PC-9 (cell line): ENCODE results near the gene ATRNL1. TPM values are rescaled to one million over a fixed set of nuclear protein-coding genes. Genes with fewer than 3 reads are reported as not detected.
"Not testable (repeated sequence)": the region's sequence is repeated elsewhere in the genome, so short reads cannot be mapped to it uniquely, and the experiment has no call there.

ENCODE experiments used
- BruUV-seq: library from RNA; stranded (reverse); fragments of 400-500 nt; replicated peaks from 2 replicates; lab custom pipeline; 2021; lab: Mats Ljungman, UMichigan
- CTCF ChIA-PET: fragments of 300-600 bp; sonication (Branson Sonifier 250); formaldehyde crosslinking; loops from one replicate; lab custom pipeline; 2022; ENCODE audit warnings: antibody characterized with exemption; lab: Charles Lee
- POLR2A ChIA-PET: fragments of 300-600 bp; sonication (Branson Sonifier 250); formaldehyde crosslinking; loops from one replicate; lab custom pipeline; 2022; ENCODE audit warnings: antibody characterized with exemption; ENCODE audit not compliant: unreplicated experiment; lab: Charles Lee
- DNase-seq, 2 experiments: peaks; one replicate each; pipeline versions ENCODE4 v3.0.0 to v3.0.0-alpha.2; 2015 to 2022; ENCODE audit warnings: mixed read lengths in 1 of 2
- H2AFZ ChIP-seq: fragments of 200-600 bp; sonication (generic); 2 replicates; pipeline ENCODE4 v1.8.1; 2017; ENCODE audit warnings: antibody characterized with exemption
- H3F3A ChIP-seq: fragments of 200-600 bp; sonication (generic); 2 replicates; pipeline ENCODE4 v1.8.1; 2017; ENCODE audit warnings: antibody characterized with exemption, mild to moderate bottlenecking, low read depth; ENCODE audit not compliant: insufficient read depth
- H3K27ac ChIP-seq: fragments of 200-600 bp; sonication (generic); 2 replicates; pipeline ENCODE4 v1.6.1; 2016; ENCODE audit warnings: mixed run types
- H3K27me3 ChIP-seq: fragments of 200-600 bp; sonication (generic); 2 replicates; pipeline ENCODE4 v1.6.1; 2016; ENCODE audit warnings: low read depth, mixed run types; ENCODE audit not compliant: insufficient read depth
- H3K36me3 ChIP-seq: fragments of 200-600 bp; sonication (generic); 2 replicates; pipeline ENCODE4 v1.6.1; 2016; ENCODE audit warnings: low read depth, mixed run types
- H3K4me1 ChIP-seq: fragments of 200-600 bp; sonication (generic); replicated peaks from 2 replicates; pipeline ENCODE4 v1.6.1; 2016; ENCODE audit warnings: mixed run types; ENCODE audit not compliant: insufficient read depth
- H3K4me2 ChIP-seq: fragments of 200-600 bp; sonication (generic); 2 replicates; pipeline ENCODE4 v1.6.1; 2017; ENCODE audit warnings: mixed run types
- H3K4me3 ChIP-seq: fragments of 200-600 bp; sonication (generic); 2 replicates; pipeline ENCODE4 v1.6.1; 2016; ENCODE audit warnings: mixed run types
- H3K79me2 ChIP-seq: fragments of 200-600 bp; sonication (generic); 2 replicates; pipeline ENCODE4 v1.6.1; 2017; ENCODE audit warnings: low read depth, mixed run types
- H3K9me2 ChIP-seq: fragments of 200-600 bp; sonication (generic); 2 replicates; pipeline ENCODE4 v1.8.1; 2017; ENCODE audit warnings: mild to moderate bottlenecking; ENCODE audit not compliant: insufficient read depth
- H3K9me3 ChIP-seq: fragments of 200-600 bp; sonication (generic); 2 replicates; pipeline ENCODE4 v1.8.1; 2016; ENCODE audit warnings: low read depth; ENCODE audit not compliant: insufficient read depth
- H4K20me1 ChIP-seq: fragments of 200-600 bp; sonication (generic); 2 replicates; pipeline ENCODE4 v1.8.1; 2017; ENCODE audit not compliant: insufficient read depth
- CTCF ChIP-seq: fragments of 200-600 bp; sonication (generic); conservative IDR thresholded peaks from 2 replicates; pipeline ENCODE4 v1.6.1; 2017; ENCODE audit warnings: mixed run types, antibody characterized with exemption, mild to moderate bottlenecking, moderate library complexity
- EZH2 ChIP-seq: fragments of 200-600 bp; sonication (generic); IDR thresholded peaks from 2 replicates; pipeline ENCODE4 v1.8.0; 2017; ENCODE audit warnings: antibody characterized with exemption, low read depth
- intact Hi-C: fragments of 100-400 bp; cut with micrococcal nuclease; formaldehyde crosslinking; loops from one replicate; pipeline ENCODE4 v1.10.0; 2022; ENCODE audit not compliant: unreplicated experiment
- total RNA-seq: library from RNA; stranded (reverse); gene quantifications from 2 replicates; pipeline ENCODE4 v1.2.3, GENCODE V29; 2021

The ATRNL1 gene
- total RNA-seq, 1 experiment from 2014 or later = not detected

GRCh38 chr10:115295213-115295805 lies 202.1 kb downstream of the ATRNL1 start:
- Histone ChIP-seq H3K9me3 (no peaks in the 10 kb centered on the region), H2AFZ (no peak overlapping the region), H3K79me2 (no peaks in the 10 kb centered on the region), H3K36me3 (no peaks in the 10 kb centered on the region), H3F3A (no peaks in the 10 kb centered on the region), H3K27me3 (no peaks in the 10 kb centered on the region), H3K4me1 (no peaks in the 10 kb centered on the region), H3K4me2 (no peak overlapping the region), H3K4me3 (no peak overlapping the region), H3K9me2 (no peaks in the 10 kb centered on the region), H4K20me1 (no peaks in the 10 kb centered on the region), H3K27ac (no peak overlapping the region)
- BruUV-seq = no TSS peak
- DNase-seq = no peak
- intact Hi-C loops = no loop called here
- ChIA-PET POLR2A (no interaction called here), CTCF (no interaction called here)
- TF ChIP-seq EZH2 (no peak), CTCF (no peak)

DNA sequence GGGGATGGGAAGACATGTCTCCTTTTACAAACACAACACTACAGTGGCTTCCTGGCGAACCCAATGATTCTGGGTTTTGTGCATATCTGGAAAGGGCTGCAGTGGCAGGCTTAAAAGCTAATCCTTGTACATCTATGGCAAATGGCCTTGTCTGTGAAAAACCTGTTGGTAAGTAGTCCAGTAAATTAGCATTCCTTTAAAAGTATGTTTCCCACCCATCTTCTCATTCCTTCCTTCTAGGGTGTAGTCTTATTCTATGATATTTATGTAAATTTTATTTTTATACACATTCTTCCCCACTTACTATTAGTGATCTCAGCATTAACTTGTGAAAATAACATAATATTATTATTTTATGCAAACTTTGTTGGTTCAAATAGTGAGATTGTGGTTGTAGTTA lies 206.9 kb downstream of the ATRNL1 start:
- Histone ChIP-seq H3K79me2 (no peaks in the 10 kb centered on the region), H3F3A (no peaks in the 10 kb centered on the region), H3K27ac (no peak overlapping the region), H3K27me3 (no peaks in the 10 kb centered on the region), H2AFZ (no peak overlapping the region), H3K9me2 (no peaks in the 10 kb centered on the region), H3K4me2 (no peak overlapping the region), H3K9me3 (no peaks in the 10 kb centered on the region), H3K4me1 (no peaks in the 10 kb centered on the region), H3K4me3 (no peak overlapping the region), H3K36me3 (no peaks in the 10 kb centered on the region), H4K20me1 (no peaks in the 10 kb centered on the region)
- intact Hi-C loops = no loop called here
- no peak for TF ChIP-seq EZH2
- no peak for TF ChIP-seq CTCF
- CTCF ChIA-PET = no interaction called here
- no TSS peak for BruUV-seq
- DNase-seq = no peak
- POLR2A ChIA-PET = no interaction called here

GRCh38 chr10:115319669-115320068 lies 226.5 kb downstream of the ATRNL1 start:
- H3K27me3 ChIP-seq, H4K20me1 ChIP-seq, BruUV-seq, H3K9me2 ChIP-seq, CTCF ChIA-PET, intact Hi-C loops, H3F3A ChIP-seq, H3K4me2 ChIP-seq, H3K9me3 ChIP-seq, H3K36me3 ChIP-seq, H3K27ac ChIP-seq, H2AFZ ChIP-seq, H3K4me3 ChIP-seq, H3K79me2 ChIP-seq, H3K4me1 ChIP-seq, DNase-seq: not testable (repeated sequence)
- POLR2A ChIA-PET = interaction anchor here (0.7 kb wide), 1 partner anchor 496 kb away, joined by 8 read pairs; no protein-coding TSS in a partner anchor

- Histone ChIP-seq H3K9me2 (no peaks in the 10 kb centered on the region), H3F3A (no peaks in the 10 kb centered on the region), H2AFZ (no peak overlapping the region), H3K27me3 (no peaks in the 10 kb centered on the region), H3K4me3 (no peak overlapping the region), H3K79me2 (no peaks in the 10 kb centered on the region), H4K20me1 (no peaks in the 10 kb centered on the region), H3K27ac (no peak overlapping the region), H3K4me2 (no peak overlapping the region), H3K36me3 (no peaks in the 10 kb centered on the region), H3K9me3 (no peaks in the 10 kb centered on the region), H3K4me1 (no peaks in the 10 kb centered on the region)
- BruUV-seq = no TSS peak
- DNase-seq = no peak
- TF ChIP-seq EZH2 = no peak
- no peak for TF ChIP-seq CTCF
- intact Hi-C loops = no loop called here
- POLR2A ChIA-PET = no interaction called here
- CTCF ChIA-PET = no interaction called here
Observed at GRCh38 chr10:115321360-115321759, 228.2 kb downstream of the ATRNL1 start.
